ENCODE results near the gene TAS2R42.

DNA sequence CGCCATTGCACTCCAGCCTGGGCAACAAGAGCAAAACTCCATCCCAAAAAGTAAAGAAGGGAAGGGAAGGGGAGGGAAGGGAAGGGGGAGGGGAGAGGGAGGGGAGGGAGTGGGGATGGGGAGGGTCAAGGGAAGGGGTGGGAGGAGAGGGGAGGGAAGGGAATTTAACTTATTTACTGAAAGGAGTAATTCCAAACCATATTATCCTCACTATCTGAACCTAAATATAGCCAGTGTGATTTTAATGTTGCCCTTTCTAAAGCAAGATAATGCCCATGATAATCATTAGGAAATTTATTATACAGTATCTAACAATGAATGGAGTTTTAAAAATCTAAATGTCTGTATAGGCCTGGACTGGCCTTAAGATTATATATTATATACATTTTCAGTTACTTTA lies 8.5 kb downstream of the TAS2R42 start:
- TF ChIP-seq, protein P1, sequence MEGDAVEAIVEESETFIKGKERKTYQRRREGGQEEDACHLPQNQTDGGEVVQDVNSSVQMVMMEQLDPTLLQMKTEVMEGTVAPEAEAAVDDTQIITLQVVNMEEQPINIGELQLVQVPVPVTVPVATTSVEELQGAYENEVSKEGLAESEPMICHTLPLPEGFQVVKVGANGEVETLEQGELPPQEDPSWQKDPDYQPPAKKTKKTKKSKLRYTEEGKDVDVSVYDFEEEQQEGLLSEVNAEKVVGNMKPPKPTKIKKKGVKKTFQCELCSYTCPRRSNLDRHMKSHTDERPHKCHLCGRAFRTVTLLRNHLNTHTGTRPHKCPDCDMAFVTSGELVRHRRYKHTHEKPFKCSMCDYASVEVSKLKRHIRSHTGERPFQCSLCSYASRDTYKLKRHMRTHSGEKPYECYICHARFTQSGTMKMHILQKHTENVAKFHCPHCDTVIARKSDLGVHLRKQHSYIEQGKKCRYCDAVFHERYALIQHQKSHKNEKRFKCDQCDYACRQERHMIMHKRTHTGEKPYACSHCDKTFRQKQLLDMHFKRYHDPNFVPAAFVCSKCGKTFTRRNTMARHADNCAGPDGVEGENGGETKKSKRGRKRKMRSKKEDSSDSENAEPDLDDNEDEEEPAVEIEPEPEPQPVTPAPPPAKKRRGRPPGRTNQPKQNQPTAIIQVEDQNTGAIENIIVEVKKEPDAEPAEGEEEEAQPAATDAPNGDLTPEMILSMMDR (IDR thresholded peaks at IDR 0.05) = no peak
- no peak for TF ChIP-seq POLR2A (IDR thresholded peaks at IDR 0.05)
